Left ventricle myocardium inferior (tissue), 1 donor: ENCODE results near the gene PHAX. TPM values are rescaled to one million over a fixed set of nuclear protein-coding genes. Genes with fewer than 3 reads are reported as not detected.

Experiments
- DNase-seq: peaks from one replicate; pipeline ENCODE4 v3.0.0-alpha.2; 2020
- H3K27ac ChIP-seq: fragments of 200-600 bp; replicated peaks from 2 replicates; pipeline ENCODE4 v1.8.0; 2021
- H3K27me3 ChIP-seq: fragments of 200-600 bp; 2 replicates; pipeline ENCODE4 v1.8.0; 2021; ENCODE audit warnings: low read depth
- H3K36me3 ChIP-seq: fragments of 200-600 bp; 2 replicates; pipeline ENCODE4 v1.8.0; 2021
- H3K4me1 ChIP-seq: fragments of 200-600 bp; 2 replicates; pipeline ENCODE4 v1.8.0; 2021
- H3K4me3 ChIP-seq: fragments of 200-600 bp; 2 replicates; pipeline ENCODE4 v1.8.0; 2021; ENCODE audit warnings: mild to moderate bottlenecking, moderate library complexity
- H3K9me3 ChIP-seq: fragments of 200-600 bp; replicated peaks from 2 replicates; pipeline ENCODE4 v1.8.0; 2021
- intact Hi-C: fragments of 100-400 bp; cut with micrococcal nuclease; formaldehyde crosslinking; loops from one replicate; pipeline ENCODE4 v1.11.0; 2022
- total RNA-seq: library from RNA; stranded (reverse); fragmentation: NEBNext Ultra II Directional; extraction: Animal tissue kit (Norgen Biotek cat#: 25700); gene quantifications from one replicate; pipeline ENCODE4 v1.2.1, GENCODE V29; 2021
- TF ChIP-seq, protein P1 (sequence below): fragments of 200-600 bp; IDR thresholded peaks from 2 replicates; pipeline ENCODE4 v1.8.0; 2021; ENCODE audit warnings: antibody characterized with exemption, mild to moderate bottlenecking, borderline replicate concordance
- donor health status: DM: no; HTN: yes; CAD: no; lungs with severe emphysema.

PHAX gene
- total RNA-seq, 1 donor from 2014 or later, result 29.4 TPM

DNA sequence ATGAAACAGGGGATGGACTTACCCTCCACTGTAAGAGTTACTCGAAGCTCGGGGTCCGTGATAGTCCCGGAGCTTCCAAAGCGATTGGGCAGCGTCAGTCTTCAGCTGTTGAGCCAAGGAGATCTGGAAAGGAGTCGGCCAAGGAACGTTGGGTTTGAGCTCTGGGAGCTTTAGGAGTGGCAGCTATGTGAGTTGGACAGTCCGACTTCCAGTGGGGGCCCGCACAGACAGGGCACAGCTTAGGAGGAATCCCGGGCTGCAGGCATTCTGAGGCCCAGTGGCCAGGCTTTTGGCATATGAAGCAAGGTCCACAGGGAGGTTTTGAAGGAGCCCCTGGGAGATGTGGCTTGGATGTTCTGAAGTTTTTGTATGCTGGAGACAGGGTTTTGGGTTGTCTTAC is 72.7 kb downstream of the PHAX start:
- Histone ChIP-seq H3K9me3 (peaks cover 8% of the 10 kb centered on the region), H3K4me3 (no peak overlapping the region), H3K27ac (no peak overlapping the region), H3K36me3 (no peaks in the 10 kb centered on the region), H3K4me1 (no peaks in the 10 kb centered on the region), H3K27me3 (peaks cover under 1% of the 10 kb centered on the region)
- DNase-seq, result no peak
- TF ChIP-seq, protein P1, sequence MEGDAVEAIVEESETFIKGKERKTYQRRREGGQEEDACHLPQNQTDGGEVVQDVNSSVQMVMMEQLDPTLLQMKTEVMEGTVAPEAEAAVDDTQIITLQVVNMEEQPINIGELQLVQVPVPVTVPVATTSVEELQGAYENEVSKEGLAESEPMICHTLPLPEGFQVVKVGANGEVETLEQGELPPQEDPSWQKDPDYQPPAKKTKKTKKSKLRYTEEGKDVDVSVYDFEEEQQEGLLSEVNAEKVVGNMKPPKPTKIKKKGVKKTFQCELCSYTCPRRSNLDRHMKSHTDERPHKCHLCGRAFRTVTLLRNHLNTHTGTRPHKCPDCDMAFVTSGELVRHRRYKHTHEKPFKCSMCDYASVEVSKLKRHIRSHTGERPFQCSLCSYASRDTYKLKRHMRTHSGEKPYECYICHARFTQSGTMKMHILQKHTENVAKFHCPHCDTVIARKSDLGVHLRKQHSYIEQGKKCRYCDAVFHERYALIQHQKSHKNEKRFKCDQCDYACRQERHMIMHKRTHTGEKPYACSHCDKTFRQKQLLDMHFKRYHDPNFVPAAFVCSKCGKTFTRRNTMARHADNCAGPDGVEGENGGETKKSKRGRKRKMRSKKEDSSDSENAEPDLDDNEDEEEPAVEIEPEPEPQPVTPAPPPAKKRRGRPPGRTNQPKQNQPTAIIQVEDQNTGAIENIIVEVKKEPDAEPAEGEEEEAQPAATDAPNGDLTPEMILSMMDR, result no peak
- intact Hi-C loops, result no loop called here

DNA sequence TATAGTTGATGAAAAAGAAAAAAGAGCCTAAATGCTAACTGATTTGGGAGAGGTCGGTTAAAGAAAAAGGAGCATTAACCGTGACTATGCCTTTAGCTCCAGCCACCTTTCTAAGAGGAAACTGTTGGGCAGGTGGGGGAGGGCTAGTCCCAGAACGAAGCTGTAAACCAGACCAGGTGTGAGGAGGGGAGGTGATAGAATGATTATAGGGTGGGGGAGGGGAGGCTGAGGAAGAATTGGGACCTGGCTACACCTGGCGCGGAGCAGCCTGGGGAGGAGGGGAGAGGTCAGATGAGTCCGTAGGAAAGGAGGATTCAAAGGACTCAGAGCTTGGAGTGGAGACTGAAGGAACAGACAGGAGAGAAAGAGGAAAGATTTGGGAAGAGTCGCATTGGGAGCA is 73.4 kb downstream of the PHAX start:
- intact Hi-C loops, result no loop called here
- TF ChIP-seq, protein P1, result no peak
- H3K27me3 ChIP-seq, result peaks cover 7% of the 10 kb centered on the region
- no peak overlapping the region for H3K4me3 ChIP-seq
- DNase-seq, result no peak
- H3K36me3 ChIP-seq, result no peaks in the 10 kb centered on the region
- H3K27ac ChIP-seq, result no peak overlapping the region
- no peaks in the 10 kb centered on the region for H3K4me1 ChIP-seq
- H3K9me3 ChIP-seq, result peaks cover 8% of the 10 kb centered on the region

DNA sequence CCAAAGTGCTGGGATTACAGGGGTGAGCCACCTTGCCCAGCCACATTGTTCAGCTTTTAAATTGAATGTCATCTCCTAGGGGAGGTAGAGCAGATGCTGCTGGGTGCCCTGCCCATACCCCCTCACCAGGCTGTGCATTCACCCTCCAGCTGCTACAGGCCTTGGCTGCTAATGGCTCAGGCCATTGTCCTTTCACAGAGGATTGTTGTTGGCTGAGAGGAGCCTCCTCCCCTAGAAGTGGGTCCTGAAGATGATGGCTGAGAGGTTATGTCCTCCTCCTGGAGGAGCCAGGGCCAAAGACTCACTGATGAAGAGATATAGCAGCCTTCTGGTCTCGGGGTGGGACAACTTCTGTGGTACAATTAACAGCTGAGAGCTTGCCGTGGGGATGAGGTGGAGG is 74.6 kb downstream of the PHAX start:
- Histone ChIP-seq H3K27me3 (peaks cover 10% of the 10 kb centered on the region), H3K4me1 (no peaks in the 10 kb centered on the region), H3K27ac (no peak overlapping the region), H3K9me3 (peaks cover 1% of the 10 kb centered on the region), H3K4me3 (no peak overlapping the region), H3K36me3 (no peaks in the 10 kb centered on the region)
- intact Hi-C loops, result loop anchor here (5.0 kb wide), 1 partner anchor 107 kb away; no protein-coding TSS in a partner anchor
- DNase-seq, result no peak
- TF ChIP-seq, protein P1, result no peak

DNA sequence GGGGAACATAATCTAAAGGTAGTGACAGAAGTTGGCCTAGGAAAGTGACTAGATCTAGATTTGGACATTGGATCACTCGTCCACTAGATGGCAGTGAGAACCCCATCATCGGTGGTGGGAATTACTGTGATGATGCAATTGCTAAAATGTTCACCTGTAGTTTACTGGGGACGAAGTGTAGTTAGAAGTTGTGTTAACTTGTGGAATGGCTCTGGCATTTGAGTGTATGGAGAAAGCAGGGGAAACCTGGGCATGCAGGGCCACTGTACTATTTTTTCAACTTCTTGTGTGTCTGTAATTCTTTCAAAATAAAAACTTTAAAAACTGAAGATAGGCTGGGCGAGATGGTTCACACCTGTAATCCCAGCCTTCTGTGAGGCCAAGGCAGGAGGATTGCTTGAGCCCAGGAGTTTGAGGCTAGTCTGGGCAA is 75.5 kb downstream of the PHAX start:
- Histone ChIP-seq H3K9me3 (no peaks in the 10 kb centered on the region), H3K27me3 (peaks cover 17% of the 10 kb centered on the region), H3K4me1 (no peaks in the 10 kb centered on the region), H3K27ac (no peak overlapping the region), H3K4me3 (no peak overlapping the region), H3K36me3 (no peaks in the 10 kb centered on the region)
- TF ChIP-seq, protein P1, result peak; percentile 85
- no peak for DNase-seq
- intact Hi-C loops, result loop anchor here (5.0 kb wide), 1 partner anchor 106 kb away; no protein-coding TSS in a partner anchor

Other genes with a start within 250 kb of the PHAX start
- gene GRAMD2B, start 177.5 kb upstream of the PHAX start, total RNA-seq, result 24.6 TPM
- 30.5 TPM for gene ALDH7A1, start 5.7 kb upstream of the PHAX start, total RNA-seq
- 1.8 TPM for gene LMNB1, start 176.2 kb downstream of the PHAX start, total RNA-seq